Esophagus squamous epithelium (tissue), 5 donors: Measurements from ENCODE around the gene PML. TPM values are rescaled to one million over a fixed set of nuclear protein-coding genes. Genes with fewer than 3 reads are reported as not detected.
"Not testable (repeated sequence)": the region's sequence is repeated elsewhere in the genome, so short reads cannot be mapped to it uniquely, and the experiment has no call there.

ENCODE experiments used
- DNase-seq: peaks from one replicate; lab custom pipeline; 2025; lab: John Stamatoyannopoulos, UW
- H3K27ac ChIP-seq, 4 donors: fragments of 200-600 bp; sonication (generic); one replicate each; pipeline ENCODE4 v1.5.1; 2016 to 2019; ENCODE audit warnings: mild to moderate bottlenecking in 1 of 4
- H3K27me3 ChIP-seq, 4 donors: fragments of 200-600 bp; sonication (generic); 1 replicate in 3 of 4; 2 replicates in 1 of 4; pipeline versions ENCODE4 v1.5.1 to v1.6.0; 2017 to 2021; ENCODE audit warnings: antibody characterized with exemption in 1 of 4
- H3K36me3 ChIP-seq, 3 donors: fragments of 200-600 bp; sonication (generic); one replicate each; pipeline ENCODE4 v1.5.1; 2016 to 2019
- H3K4me1 ChIP-seq, 3 donors: fragments of 200-600 bp; sonication (generic); one replicate each; pipeline ENCODE4 v1.5.1; 2017 to 2019
- H3K4me3 ChIP-seq, 4 donors: fragments of 200-600 bp; sonication (generic); 1 replicate in 3 of 4; 2 replicates in 1 of 4; pipeline ENCODE4 v1.5.1; 2016 to 2019; ENCODE audit warnings: mild to moderate bottlenecking in 2 of 4, moderate library complexity in 1 of 4
- H3K9me3 ChIP-seq, 3 donors: fragments of 200-600 bp; sonication (generic); one replicate each; pipeline ENCODE4 v1.5.1; 2016 to 2019
- POLR2A ChIP-seq, 4 donors: fragments of 450-650 bp; IDR thresholded peaks; one replicate each; pipeline ENCODE4 v1.6.1; 2017; ENCODE audit warnings: antibody characterized with exemption in 4 of 4, mild to moderate bottlenecking in 4 of 4, moderate library complexity in 3 of 4
- WGBS, 2 donors: methylation state at CpG; one replicate each; pipeline ENCODE4 v1.1.5; 2018; 5-methylcytosine and 5-hydroxymethylcytosine counted together
- intact Hi-C: fragments of 100-400 bp; cut with DNase I; formaldehyde crosslinking; loops from one replicate; pipeline ENCODE4 v1.15.0; 2022
- total RNA-seq, 4 donors: library from RNA; depleted of rRNA; stranded (reverse); fragments of >200 nt; gene quantifications; one replicate each; pipeline ENCODE4 v1.1.0, GENCODE V29; 2016
- TF ChIP-seq, protein P1 (sequence below), 6 experiments: fragments of 450-650 bp in 4 of 6; fragments of 200-600 bp in 2 of 6; sonication (generic) in 2 of 6; IDR thresholded peaks; one replicate each; pipeline ENCODE4 v1.5.1; 2016 to 2019; ENCODE audit warnings: antibody characterized with exemption in 6 of 6, mild to moderate bottlenecking in 4 of 6, moderate library complexity in 4 of 6
- donor health status: DM: yes; HTN: yes; CAD: no.

PML gene
- total RNA-seq, 4 donors from 2014 or later: 34.0 to 52.3 (median 44.5) TPM

DNA sequence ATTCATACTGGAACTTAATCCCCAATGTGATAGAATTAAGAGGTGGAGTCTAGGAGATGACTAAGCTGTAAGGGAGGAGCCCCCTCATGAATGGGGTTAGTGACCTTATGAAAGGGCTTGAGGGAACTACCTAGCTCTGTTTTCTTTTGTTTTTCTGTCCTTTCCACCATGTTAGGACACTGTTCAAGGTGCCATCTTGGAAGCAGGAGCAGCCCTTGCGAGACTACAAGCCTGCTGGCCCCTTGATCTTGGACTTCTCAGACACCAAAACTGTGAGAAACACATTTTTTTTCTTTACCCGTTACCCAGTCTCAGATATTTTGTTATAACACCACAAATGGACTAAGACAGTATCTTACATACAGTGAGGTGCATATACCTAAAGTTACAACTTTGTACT, 61.3 kb downstream of the PML start:
- no peak overlapping the region for H3K27ac ChIP-seq
- no peaks in the 10 kb centered on the region for H3K36me3 ChIP-seq
- no peaks in the 10 kb centered on the region for H3K9me3 ChIP-seq
- intact Hi-C loops: no loop called here
- no peak overlapping the region for H3K4me3 ChIP-seq
- no peak for TF ChIP-seq POLR2A (IDR thresholded peaks at IDR 0.05)
- TF ChIP-seq, protein P1, sequence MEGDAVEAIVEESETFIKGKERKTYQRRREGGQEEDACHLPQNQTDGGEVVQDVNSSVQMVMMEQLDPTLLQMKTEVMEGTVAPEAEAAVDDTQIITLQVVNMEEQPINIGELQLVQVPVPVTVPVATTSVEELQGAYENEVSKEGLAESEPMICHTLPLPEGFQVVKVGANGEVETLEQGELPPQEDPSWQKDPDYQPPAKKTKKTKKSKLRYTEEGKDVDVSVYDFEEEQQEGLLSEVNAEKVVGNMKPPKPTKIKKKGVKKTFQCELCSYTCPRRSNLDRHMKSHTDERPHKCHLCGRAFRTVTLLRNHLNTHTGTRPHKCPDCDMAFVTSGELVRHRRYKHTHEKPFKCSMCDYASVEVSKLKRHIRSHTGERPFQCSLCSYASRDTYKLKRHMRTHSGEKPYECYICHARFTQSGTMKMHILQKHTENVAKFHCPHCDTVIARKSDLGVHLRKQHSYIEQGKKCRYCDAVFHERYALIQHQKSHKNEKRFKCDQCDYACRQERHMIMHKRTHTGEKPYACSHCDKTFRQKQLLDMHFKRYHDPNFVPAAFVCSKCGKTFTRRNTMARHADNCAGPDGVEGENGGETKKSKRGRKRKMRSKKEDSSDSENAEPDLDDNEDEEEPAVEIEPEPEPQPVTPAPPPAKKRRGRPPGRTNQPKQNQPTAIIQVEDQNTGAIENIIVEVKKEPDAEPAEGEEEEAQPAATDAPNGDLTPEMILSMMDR (IDR thresholded peaks at IDR 0.05): no peak
- no peak for DNase-seq
- H3K4me1 ChIP-seq: peaks cover 16 to 36% (median 29%) of the 10 kb centered on the region in 3 donors
- no peaks in the 10 kb centered on the region for H3K27me3 ChIP-seq
- 84 to 98% methylated on average over 2 of the region's 2 CpGs for WGBS, 2 donors

GRCh38 chr15:74056330-74056729, 61.8 kb downstream of the PML start:
- peaks cover 12 to 31% (median 23%) of the 10 kb centered on the region in 3 donors for H3K4me1 ChIP-seq
- intact Hi-C loops, DNase-seq, H3K4me3 ChIP-seq, H3K27ac ChIP-seq, H3K27me3 ChIP-seq, H3K9me3 ChIP-seq, H3K36me3 ChIP-seq: not testable (repeated sequence)
- WGBS, 2 donors: 93 to 95% methylated on average over 4 to 5 of the region's 5 CpGs

DNA sequence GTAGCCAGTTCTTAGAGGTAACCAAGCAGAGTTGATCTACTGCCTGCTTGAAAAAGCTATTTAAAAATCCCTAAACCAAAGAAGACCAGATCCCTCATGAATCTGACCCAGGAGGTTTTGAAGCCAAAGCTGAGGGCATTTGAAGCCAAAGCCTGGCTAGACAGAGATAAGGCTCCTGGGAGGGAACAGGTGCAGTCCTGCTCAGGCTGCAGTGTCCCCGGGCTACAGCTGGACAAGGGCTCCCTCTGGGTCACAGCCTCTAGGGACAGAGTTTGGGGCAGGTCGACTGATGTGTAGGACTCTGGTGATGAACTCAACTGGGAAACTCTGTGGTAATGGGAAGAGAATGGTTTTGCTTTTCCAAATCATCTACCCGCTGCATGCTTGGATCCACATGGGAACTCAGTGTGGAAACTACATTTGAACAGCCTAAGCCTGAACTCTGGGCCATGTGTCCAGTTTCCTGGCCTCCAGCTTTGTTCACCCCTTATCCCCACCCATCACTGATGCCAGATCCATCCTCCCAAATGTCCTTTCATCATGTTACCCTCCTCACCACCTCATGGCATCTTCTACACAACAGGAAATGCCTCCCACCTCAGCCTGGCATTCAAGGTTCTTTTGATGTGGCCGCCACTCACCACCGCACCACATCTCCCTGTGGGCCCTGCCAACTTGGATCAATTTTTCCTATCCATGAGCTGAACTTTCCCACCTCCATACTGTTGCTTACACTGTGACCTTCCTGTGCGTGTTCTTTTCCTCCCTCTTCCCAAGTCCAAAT, 64.7 kb downstream of the PML start:
- H3K36me3 ChIP-seq, H3K9me3 ChIP-seq, H3K4me3 ChIP-seq, H3K4me1 ChIP-seq, intact Hi-C loops, DNase-seq, H3K27me3 ChIP-seq, H3K27ac ChIP-seq: not testable (repeated sequence)
- 84 to 89% methylated on average over 5 to 6 of the region's 6 CpGs for WGBS, 2 donors

DNA sequence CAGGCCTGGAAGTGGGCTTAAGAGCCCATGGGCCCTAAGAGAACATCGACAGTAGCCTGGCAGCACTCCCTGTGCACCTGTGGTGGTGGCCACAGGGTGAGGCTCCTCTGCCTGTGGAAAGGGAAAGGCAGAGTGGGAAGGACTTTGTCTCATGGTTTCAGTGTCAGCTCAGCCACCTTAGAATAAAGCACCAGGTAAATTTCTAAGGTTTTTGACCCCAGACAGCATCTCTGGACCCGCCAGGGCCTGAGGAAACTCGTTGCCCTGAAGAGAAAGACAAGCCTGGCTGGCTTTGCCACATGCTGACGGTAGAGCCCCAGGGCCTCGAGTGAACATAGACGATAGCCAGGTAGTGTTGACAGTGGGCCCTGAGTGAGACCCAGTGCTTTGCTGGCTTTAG, 65.7 kb downstream of the PML start:
- no peak overlapping the region for H3K4me3 ChIP-seq
- intact Hi-C loops: no loop called here
- H3K4me1 ChIP-seq: peaks cover 0 to 6% (median 0%) of the 10 kb centered on the region in 3 donors
- H3K9me3 ChIP-seq: no peaks in the 10 kb centered on the region
- DNase-seq: no peak
- no peaks in the 10 kb centered on the region for H3K27me3 ChIP-seq
- TF ChIP-seq POLR2A (IDR thresholded peaks at IDR 0.05): no peak
- TF ChIP-seq, protein P1 (IDR thresholded peaks at IDR 0.05): no peak
- no peak overlapping the region for H3K27ac ChIP-seq
- no peaks in the 10 kb centered on the region for H3K36me3 ChIP-seq
- 45 to 52% methylated on average over 4 to 6 of the region's 6 CpGs for WGBS, 2 donors

GRCh38 chr15:74062236-74062635, 67.7 kb downstream of the PML start:
- no peaks in the 10 kb centered on the region for H3K36me3 ChIP-seq
- intact Hi-C loops: no loop called here
- DNase-seq: no peak
- H3K27me3 ChIP-seq: no peaks in the 10 kb centered on the region
- TF ChIP-seq, protein P1 (IDR thresholded peaks at IDR 0.05): no peak
- TF ChIP-seq POLR2A (IDR thresholded peaks at IDR 0.05): no peak
- H3K27ac ChIP-seq: no peak overlapping the region
- 86 to 91% methylated on average over 3 to 5 of the region's 6 CpGs for WGBS, 2 donors
- H3K4me3 ChIP-seq: no peak overlapping the region
- peaks cover 0 to 6% (median 0%) of the 10 kb centered on the region in 3 donors for H3K4me1 ChIP-seq
- no peaks in the 10 kb centered on the region for H3K9me3 ChIP-seq

DNA sequence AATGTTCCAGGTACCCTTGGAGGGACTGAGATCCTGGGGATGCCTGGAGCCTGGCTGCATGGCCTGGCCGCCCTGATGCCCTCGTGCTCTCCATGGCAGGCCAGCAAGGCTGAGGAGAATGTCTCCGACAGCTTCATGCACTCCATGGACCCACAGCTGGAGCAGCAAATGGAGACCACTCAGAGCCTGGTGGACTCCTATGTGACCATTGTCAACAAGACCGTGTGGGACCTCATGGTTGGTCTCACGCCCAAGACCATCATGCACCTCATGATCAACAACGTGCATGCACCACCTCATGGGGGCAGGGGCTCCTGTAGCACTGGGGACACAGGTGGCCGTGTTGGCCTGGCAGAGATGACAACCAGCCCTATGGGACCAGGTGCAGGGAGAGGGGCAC, 68.2 kb downstream of the PML start:
- H3K27ac ChIP-seq: no peak overlapping the region
- 84% methylated on average over 4 of the region's 7 CpGs; no CpG with 5 or more reads in 1 of the 2 donors for WGBS, 2 donors
- TF ChIP-seq POLR2A (IDR thresholded peaks at IDR 0.05): no peak
- H3K36me3 ChIP-seq: no peaks in the 10 kb centered on the region
- H3K9me3 ChIP-seq: no peaks in the 10 kb centered on the region
- H3K4me3 ChIP-seq: no peak overlapping the region
- intact Hi-C loops: no loop called here
- no peak for DNase-seq
- H3K27me3 ChIP-seq: no peaks in the 10 kb centered on the region
- peaks cover 0 to 6% (median 0%) of the 10 kb centered on the region in 3 donors for H3K4me1 ChIP-seq

DNA sequence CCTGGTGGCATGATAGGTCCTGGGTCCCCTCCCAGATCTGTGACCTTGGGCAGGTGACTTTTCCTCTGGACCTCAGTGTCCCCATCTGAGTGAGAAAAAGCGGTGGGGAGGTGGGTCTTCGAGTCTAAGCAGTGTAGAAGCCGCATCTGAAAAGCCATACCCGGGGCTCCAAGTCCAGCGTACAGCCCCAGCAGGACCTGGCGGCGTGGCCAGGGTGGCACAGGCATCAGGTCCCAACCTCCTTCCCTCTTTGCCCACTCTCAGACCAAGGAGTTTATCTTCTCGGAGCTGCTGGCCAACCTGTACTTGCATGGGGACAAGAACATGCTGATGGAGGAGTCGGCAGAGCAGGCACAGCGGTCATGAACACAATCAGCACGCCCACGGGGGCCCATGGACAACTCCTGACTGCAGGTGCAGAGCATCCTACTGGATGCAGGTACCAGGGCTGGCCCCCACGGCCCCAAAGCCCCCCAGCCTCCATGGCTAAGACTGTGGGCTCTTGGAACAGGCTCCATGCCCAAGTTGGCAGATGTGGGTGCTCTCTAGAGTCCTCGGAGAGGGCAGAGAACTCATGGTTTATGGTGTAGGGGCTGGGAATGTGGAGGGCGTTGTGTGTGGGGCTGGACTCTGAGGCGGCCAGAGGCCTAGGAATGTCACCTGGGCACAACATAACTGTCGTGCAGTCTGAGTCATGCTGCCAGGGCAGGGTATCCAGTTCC, 69.1 kb downstream of the PML start:
- intact Hi-C loops, DNase-seq, H3K4me1 ChIP-seq, H3K36me3 ChIP-seq, H3K27me3 ChIP-seq, H3K4me3 ChIP-seq, H3K9me3 ChIP-seq, H3K27ac ChIP-seq: not testable (repeated sequence)
- 83% methylated on average over 6 of the region's 17 CpGs; no CpG with 5 or more reads in 1 of the 2 donors for WGBS, 2 donors

- H3K4me3 ChIP-seq, DNase-seq, H3K4me1 ChIP-seq, H3K36me3 ChIP-seq, H3K27me3 ChIP-seq, intact Hi-C loops, H3K27ac ChIP-seq, H3K9me3 ChIP-seq: not testable (repeated sequence)
- WGBS, 2 donors: 100% methylated on average over 1 of the region's 3 CpGs; no CpG with 5 or more reads in 1 of the 2 donors
Observed at GRCh38 chr15:74064183-74064582, 69.7 kb downstream of the PML start.

DNA sequence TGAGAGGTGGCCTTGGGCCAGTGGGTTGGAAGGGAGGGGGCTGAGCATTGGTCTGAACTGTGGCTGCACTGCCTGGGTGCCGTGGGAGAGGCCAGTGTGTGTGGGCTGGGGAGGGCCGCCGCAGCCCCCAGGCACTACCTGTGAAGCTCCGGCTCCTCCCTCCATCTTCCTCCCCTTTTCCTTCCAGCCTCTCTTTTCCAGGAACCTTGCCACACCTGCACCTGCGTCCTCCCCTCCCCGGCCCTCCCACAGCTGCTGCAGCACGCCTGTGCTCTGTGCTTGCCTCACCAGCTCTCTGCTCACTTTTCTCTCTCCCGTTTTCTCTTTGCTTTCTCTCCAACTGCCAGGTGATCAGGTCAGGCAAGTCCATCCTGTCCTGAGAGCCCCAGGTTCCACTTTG, 70.3 kb downstream of the PML start:
- H3K27me3 ChIP-seq, H3K36me3 ChIP-seq, intact Hi-C loops, H3K4me1 ChIP-seq, H3K27ac ChIP-seq, H3K9me3 ChIP-seq, H3K4me3 ChIP-seq, DNase-seq: not testable (repeated sequence)
- 25 to 49% methylated on average over 4 to 8 of the region's 8 CpGs for WGBS, 2 donors
